Neural cell (in vitro differentiated cells): ENCODE data around the gene TMEM132A.

ENCODE experiments used
- EZH2 ChIP-seq: fragments of 200-600, 300-800 bp; shearing (Covaris generic), sonication (generic); IDR thresholded peaks from 2 replicates; pipeline ENCODE4 v1.6.1; 2014; ENCODE audit warnings: antibody characterized with exemption, low read length, borderline replicate concordance, mild to moderate bottlenecking; ENCODE audit not compliant: insufficient read depth, poor library complexity, severe bottlenecking
- MXI1 ChIP-seq: fragments of 450-650 bp; conservative IDR thresholded peaks from 2 replicates; pipeline ENCODE4 v1.6.1; 2014; ENCODE audit warnings: antibody characterized with exemption, mild to moderate bottlenecking; ENCODE audit not compliant: poor library complexity, severe bottlenecking
- POLR2AphosphoS5 ChIP-seq: IDR thresholded peaks from 2 replicates; pipeline ENCODE4 v1.6.1; 2012
- RAD21 ChIP-seq: fragments of 450-650 bp; conservative IDR thresholded peaks from 2 replicates; pipeline ENCODE4 v1.6.1; 2014; ENCODE audit warnings: antibody characterized with exemption, mild to moderate bottlenecking, moderate library complexity
- TF ChIP-seq, protein P1 (sequence below): fragments of 450-650 bp; IDR thresholded peaks from 2 replicates; pipeline ENCODE4 v1.5.1; 2014; ENCODE audit warnings: antibody characterized with exemption, mild to moderate bottlenecking, moderate library complexity; ENCODE audit not compliant: poor library complexity, severe bottlenecking
- TF ChIP-seq, protein P2 (sequence below): IDR thresholded peaks from 2 replicates; pipeline ENCODE4 v1.6.1; 2012; ENCODE audit warnings: borderline replicate concordance

- TF ChIP-seq EZH2, result no peak
- TF ChIP-seq, protein P1, sequence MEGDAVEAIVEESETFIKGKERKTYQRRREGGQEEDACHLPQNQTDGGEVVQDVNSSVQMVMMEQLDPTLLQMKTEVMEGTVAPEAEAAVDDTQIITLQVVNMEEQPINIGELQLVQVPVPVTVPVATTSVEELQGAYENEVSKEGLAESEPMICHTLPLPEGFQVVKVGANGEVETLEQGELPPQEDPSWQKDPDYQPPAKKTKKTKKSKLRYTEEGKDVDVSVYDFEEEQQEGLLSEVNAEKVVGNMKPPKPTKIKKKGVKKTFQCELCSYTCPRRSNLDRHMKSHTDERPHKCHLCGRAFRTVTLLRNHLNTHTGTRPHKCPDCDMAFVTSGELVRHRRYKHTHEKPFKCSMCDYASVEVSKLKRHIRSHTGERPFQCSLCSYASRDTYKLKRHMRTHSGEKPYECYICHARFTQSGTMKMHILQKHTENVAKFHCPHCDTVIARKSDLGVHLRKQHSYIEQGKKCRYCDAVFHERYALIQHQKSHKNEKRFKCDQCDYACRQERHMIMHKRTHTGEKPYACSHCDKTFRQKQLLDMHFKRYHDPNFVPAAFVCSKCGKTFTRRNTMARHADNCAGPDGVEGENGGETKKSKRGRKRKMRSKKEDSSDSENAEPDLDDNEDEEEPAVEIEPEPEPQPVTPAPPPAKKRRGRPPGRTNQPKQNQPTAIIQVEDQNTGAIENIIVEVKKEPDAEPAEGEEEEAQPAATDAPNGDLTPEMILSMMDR, result no peak
- TF ChIP-seq RAD21, result no peak
- no peak for TF ChIP-seq MXI1
- TF ChIP-seq, protein P2, sequence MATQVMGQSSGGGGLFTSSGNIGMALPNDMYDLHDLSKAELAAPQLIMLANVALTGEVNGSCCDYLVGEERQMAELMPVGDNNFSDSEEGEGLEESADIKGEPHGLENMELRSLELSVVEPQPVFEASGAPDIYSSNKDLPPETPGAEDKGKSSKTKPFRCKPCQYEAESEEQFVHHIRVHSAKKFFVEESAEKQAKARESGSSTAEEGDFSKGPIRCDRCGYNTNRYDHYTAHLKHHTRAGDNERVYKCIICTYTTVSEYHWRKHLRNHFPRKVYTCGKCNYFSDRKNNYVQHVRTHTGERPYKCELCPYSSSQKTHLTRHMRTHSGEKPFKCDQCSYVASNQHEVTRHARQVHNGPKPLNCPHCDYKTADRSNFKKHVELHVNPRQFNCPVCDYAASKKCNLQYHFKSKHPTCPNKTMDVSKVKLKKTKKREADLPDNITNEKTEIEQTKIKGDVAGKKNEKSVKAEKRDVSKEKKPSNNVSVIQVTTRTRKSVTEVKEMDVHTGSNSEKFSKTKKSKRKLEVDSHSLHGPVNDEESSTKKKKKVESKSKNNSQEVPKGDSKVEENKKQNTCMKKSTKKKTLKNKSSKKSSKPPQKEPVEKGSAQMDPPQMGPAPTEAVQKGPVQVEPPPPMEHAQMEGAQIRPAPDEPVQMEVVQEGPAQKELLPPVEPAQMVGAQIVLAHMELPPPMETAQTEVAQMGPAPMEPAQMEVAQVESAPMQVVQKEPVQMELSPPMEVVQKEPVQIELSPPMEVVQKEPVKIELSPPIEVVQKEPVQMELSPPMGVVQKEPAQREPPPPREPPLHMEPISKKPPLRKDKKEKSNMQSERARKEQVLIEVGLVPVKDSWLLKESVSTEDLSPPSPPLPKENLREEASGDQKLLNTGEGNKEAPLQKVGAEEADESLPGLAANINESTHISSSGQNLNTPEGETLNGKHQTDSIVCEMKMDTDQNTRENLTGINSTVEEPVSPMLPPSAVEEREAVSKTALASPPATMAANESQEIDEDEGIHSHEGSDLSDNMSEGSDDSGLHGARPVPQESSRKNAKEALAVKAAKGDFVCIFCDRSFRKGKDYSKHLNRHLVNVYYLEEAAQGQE, result no peak
- no peak for TF ChIP-seq POLR2AphosphoS5
These were observed 34.4 kb upstream of the TMEM132A start for GRCh38 chr11:60889869-60890311.
